HG03460 (cell line): ENCODE measurements around the gene DEDD.

ENCODE experiments used
- ATAC-seq: cut with Tn5 transposase; IDR thresholded peaks from one replicate; pipeline ENCODE4 v1.9.1; 2021; ENCODE audit not compliant: unreplicated experiment

The DEDD gene

GRCh38 chr1:161095230-161095629 lies 37.2 kb downstream of the DEDD start:
- ATAC-seq, result no peak

- no peak for ATAC-seq
Measured at GRCh38 chr1:161094481-161094880, 38.0 kb downstream of the DEDD start.

- ATAC-seq, result no peak
Measured at GRCh38 chr1:161092621-161093028, 39.8 kb downstream of the DEDD start.

GRCh38 chr1:161091796-161092507 lies 40.5 kb downstream of the DEDD start:
- no peak for ATAC-seq

GRCh38 chr1:161091093-161091492 lies 41.4 kb downstream of the DEDD start:
- ATAC-seq, result no peak

- ATAC-seq, result no peak
Measured at GRCh38 chr1:161090617-161091016, 41.9 kb downstream of the DEDD start.

GRCh38 chr1:161089938-161090337 lies 42.5 kb downstream of the DEDD start:
- ATAC-seq, result no peak

GRCh38 chr1:161089251-161089924 lies 43.1 kb downstream of the DEDD start, which contains the start of gene NECTIN4:
NECTIN4 (minus strand) TSS chr1:161089558; CDS start chr1:161089296, 262 bp downstream.
- ATAC-seq, result no peak

GRCh38 chr1:161088587-161089110 lies 43.8 kb downstream of the DEDD start:
- no peak for ATAC-seq

- ATAC-seq, result no peak
Measured at GRCh38 chr1:161086457-161086856, 46.0 kb downstream of the DEDD start.

GRCh38 chr1:161085165-161085564 lies 47.3 kb downstream of the DEDD start:
- ATAC-seq, result no peak

- no peak for ATAC-seq
Measured at GRCh38 chr1:161084597-161084988, 47.9 kb downstream of the DEDD start.

GRCh38 chr1:161083748-161084596 lies 48.5 kb downstream of the DEDD start:
- no peak for ATAC-seq

GRCh38 chr1:161082996-161083747 lies 49.3 kb downstream of the DEDD start:
- no peak for ATAC-seq

GRCh38 chr1:161082483-161082882 lies 50.0 kb downstream of the DEDD start:
- no peak for ATAC-seq

GRCh38 chr1:161081519-161081918 lies 50.9 kb downstream of the DEDD start:
- ATAC-seq, result no peak

GRCh38 chr1:161080441-161081405 lies 51.7 kb downstream of the DEDD start:
- no peak for ATAC-seq

- ATAC-seq, result no peak
Measured at GRCh38 chr1:161079436-161080110, 52.9 kb downstream of the DEDD start.

- ATAC-seq, result no peak
Measured at GRCh38 chr1:161077426-161077825, 55.0 kb downstream of the DEDD start.
